Heart left ventricle (tissue), 16 donors: Measurements from ENCODE around the gene MYDGF. TPM values are rescaled to one million over a fixed set of nuclear protein-coding genes. Genes with fewer than 3 reads are reported as not detected.

Experiments
- ATAC-seq, 4 donors: fragments of 200-7000 bp; cut with Tn5 transposase; one replicate each; pipeline ENCODE4 v1.9.1; 2020 to 2022; ENCODE audit warnings: moderate library complexity in 4 of 4, mild to moderate bottlenecking in 3 of 4, moderate number of reproducible peaks in 1 of 4
- DNase-seq, 5 donors: peaks; one replicate each; pipeline ENCODE4 v3.0.0-alpha.2; 2020
- H3K27ac ChIP-seq, 12 donors: fragments of 200-600 bp; sonication (generic) in 4 of 12; one replicate each; pipeline versions ENCODE4 v1.5.0 to v1.8.0; 2016 to 2022; ENCODE audit warnings: mild to moderate bottlenecking in 2 of 12
- H3K27me3 ChIP-seq, 9 donors: fragments of 200-600 bp; sonication (generic) in 2 of 9; one replicate each; pipeline versions ENCODE4 v1.5.1 to v1.8.0; 2016 to 2022; ENCODE audit warnings: mild to moderate bottlenecking in 3 of 9
- H3K36me3 ChIP-seq, 9 donors: fragments of 200-600 bp; sonication (generic) in 2 of 9; one replicate each; pipeline versions ENCODE4 v1.5.0 to v1.8.0; 2018 to 2022; ENCODE audit warnings: mild to moderate bottlenecking in 2 of 9
- H3K4me1 ChIP-seq, 12 donors: fragments of 200-600 bp; sonication (generic) in 4 of 12; one replicate each; pipeline versions ENCODE4 v1.5.0 to v1.8.0; 2016 to 2022; ENCODE audit warnings: mild to moderate bottlenecking in 3 of 12
- H3K4me3 ChIP-seq, 12 donors: fragments of 200-600 bp; sonication (generic) in 4 of 12; one replicate each; pipeline versions ENCODE4 v1.5.0 to v1.8.0; 2017 to 2022; ENCODE audit warnings: mild to moderate bottlenecking in 9 of 12, moderate library complexity in 4 of 12
- H3K9me3 ChIP-seq, 12 donors: fragments of 200-600 bp; sonication (generic) in 4 of 12; one replicate each; pipeline versions ENCODE4 v1.5.0 to v1.8.0; 2016 to 2022; ENCODE audit warnings: mild to moderate bottlenecking in 1 of 12
- CTCF ChIP-seq, 12 donors: fragments of 200-600 bp; sonication (generic) in 4 of 12; IDR thresholded peaks; one replicate each; pipeline versions ENCODE4 v1.5.0 to v1.8.0; 2018 to 2022; ENCODE audit warnings: antibody characterized with exemption in 12 of 12, mild to moderate bottlenecking in 5 of 12
- POLR2A ChIP-seq, 2 donors: fragments of 450-650 bp; IDR thresholded peaks; one replicate each; pipeline ENCODE4 v1.6.1; 2017; ENCODE audit warnings: antibody characterized with exemption in 2 of 2, mild to moderate bottlenecking in 2 of 2, moderate library complexity in 2 of 2
- WGBS, 4 donors: extraction: QIAGEN DNeasy Blood & Tissue Kit in 2 of 4; methylation state at CpG; one replicate each; pipeline versions ENCODE4 v1.1.5 to v1.1.7; 2013 to 2018; 5-methylcytosine and 5-hydroxymethylcytosine counted together
- intact Hi-C, 10 donors: fragments of 100-400 bp; cut with DNase I; formaldehyde crosslinking; loops; one replicate each; pipeline versions ENCODE4 v1.11.1 to v1.14.2; 2022
- polyA plus RNA-seq, 2 donors: library from polyadenylated mRNA; stranded (reverse); fragments of 200-250 nt; gene quantifications; one replicate each; pipeline ENCODE4 v1.2.3, GENCODE V29; 2013
- total RNA-seq, 9 donors: library from RNA; depleted of rRNA in 2 of 9; stranded (reverse); fragments of >200 nt in 2 of 9; fragmentation: NEBNext Ultra II Directional in 3 of 9; extraction: Animal tissue kit (Norgen Biotek cat#: 25700) in 3 of 9; gene quantifications; one replicate each; pipeline versions ENCODE4 v1.1.0 to v1.2.4, GENCODE V29; 2016 to 2023
- donor health status: ischemic (EF 13 %, LVEDD 7.1; RV severe dilation, severe dysfunction).
- donor health status: healthy with polysubstance abuse.
- donor health status: DM: no; HTN: yes; CAD: no.
- donor health status: DM: no; HTN: no; CAD: no.
- donor health status: ischemic (EF 25% LVEDD 6.9; RV normal size, moderate dysfunction).
- donor health status: ischemic (EF 25% LVEDD 5.7; RV mildly dilated, moderate dysfunction).
- donor health status: healthy.
- donor health status: DM: yes; HTN: yes; CAD: no.
- donor health status: ischemic (EF 35%, LVEDD 5.7; RV mildly dilated, moderate dysfunction).
- donor health status: nonischemic (EF 11% LVEDD 7.7; RV severe dilation, severe dysfunction).
- donor health status: DM: yes; HTN: yes; CAD: no.
- donor health status: PGD.
- donor health status: ischemic (EF 29% LVEDD 5.4; RV normal size, mild dysfunction).
- donor health status: nonischemic (EF 23%, LVEDD 6.1; RV moderate dilation, normal function).

MYDGF gene
- total and polyA plus RNA-seq, 11 donors: 19.1 to 201 (median 25.8) TPM

- peak; percentile 78 to 94 (median 90) for ATAC-seq
- peak; percentile 85 to 94 (median 90) for DNase-seq
- H3K9me3 ChIP-seq: peaks cover 0 to 2% (median 0%) of the 10 kb centered on the region in 12 donors
- H3K4me1 ChIP-seq: peaks cover 0 to 55% (median 34%) of the 10 kb centered on the region in 12 donors
- 54 to 70% (median 59%) methylated on average over 10 to 32 of the region's 32 CpGs for WGBS, 4 donors
- H3K27ac ChIP-seq: peak overlapping the region; percentile 62 to 87 (median 78)
- H3K4me3 ChIP-seq: peak overlapping the region in 9 of 12 donors; percentile 5 to 34 (median 22)
- no peaks in the 10 kb centered on the region for H3K27me3 ChIP-seq
- intact Hi-C loops: no loop called here
- peaks cover 0 to 86% (median 74%) of the 10 kb centered on the region in 9 donors for H3K36me3 ChIP-seq
- TF ChIP-seq POLR2A (IDR thresholded peaks at IDR 0.05) (peak in 1 of 2 donors; percentile 34), CTCF (IDR thresholded peaks at IDR 0.05) (no peak)
Measured at GRCh38 chr19:4713384-4713951, 43.3 kb upstream of the MYDGF start.

- peaks cover 0 to 2% (median 0%) of the 10 kb centered on the region in 12 donors for H3K9me3 ChIP-seq
- DNase-seq (no peak), ATAC-seq (no peak)
- 80 to 89% (median 87%) methylated on average over 9 to 14 of the region's 14 CpGs for WGBS, 4 donors
- TF ChIP-seq POLR2A (IDR thresholded peaks at IDR 0.05) (no peak), CTCF (IDR thresholded peaks at IDR 0.05) (no peak)
- peaks cover under 1 to 62% (median 41%) of the 10 kb centered on the region in 12 donors for H3K4me1 ChIP-seq
- H3K4me3 ChIP-seq: peak overlapping the region in 2 of 12 donors; percentile 11 to 13
- intact Hi-C loops: no loop called here
- H3K27ac ChIP-seq: peak overlapping the region in 11 of 12 donors; percentile 62 to 87 (median 78)
- no peaks in the 10 kb centered on the region for H3K27me3 ChIP-seq
- peaks cover 0 to 79% (median 67%) of the 10 kb centered on the region in 9 donors for H3K36me3 ChIP-seq
Measured at GRCh38 chr19:4712771-4713170, 42.6 kb upstream of the MYDGF start.

- H3K9me3 ChIP-seq: peaks cover 0 to 2% (median 0%) of the 10 kb centered on the region in 12 donors
- H3K27ac ChIP-seq: no peak overlapping the region
- DNase-seq: no peak
- no peak for TF ChIP-seq CTCF (IDR thresholded peaks at IDR 0.05)
- TF ChIP-seq POLR2A (IDR thresholded peaks at IDR 0.05): no peak
- H3K4me3 ChIP-seq: no peak overlapping the region
- peaks cover 0 to 70% (median 54%) of the 10 kb centered on the region in 9 donors for H3K36me3 ChIP-seq
- 89 to 93% (median 91%) methylated on average over 4 to 8 of the region's 8 CpGs for WGBS, 4 donors
- intact Hi-C loops: no loop called here
- ATAC-seq: no peak
- peaks cover 2 to 67% (median 51%) of the 10 kb centered on the region in 12 donors for H3K4me1 ChIP-seq
- no peaks in the 10 kb centered on the region for H3K27me3 ChIP-seq
Measured at GRCh38 chr19:4711211-4711610, 41.1 kb upstream of the MYDGF start.

GRCh38 chr19:4710281-4710600, 40.1 kb upstream of the MYDGF start:
- DNase-seq: no peak
- no peaks in the 10 kb centered on the region for H3K27me3 ChIP-seq
- H3K4me3 ChIP-seq: no peak overlapping the region
- H3K27ac ChIP-seq: peak overlapping the region in 10 of 12 donors; percentile 48 to 86 (median 58)
- WGBS, 4 donors: 88 to 90% (median 89%) methylated on average over 12 to 16 of the region's 16 CpGs
- H3K4me1 ChIP-seq: peaks cover 2 to 64% (median 55%) of the 10 kb centered on the region in 12 donors
- peaks cover 0 to 67% (median 51%) of the 10 kb centered on the region in 9 donors for H3K36me3 ChIP-seq
- no peak for ATAC-seq
- intact Hi-C loops: no loop called here
- no peak for TF ChIP-seq CTCF (IDR thresholded peaks at IDR 0.05)
- no peak for TF ChIP-seq POLR2A (IDR thresholded peaks at IDR 0.05)
- H3K9me3 ChIP-seq: peaks cover 0 to 2% (median 0%) of the 10 kb centered on the region in 12 donors
